SK-N-SH (cell line): ENCODE data around the gene PDILT. TPM values are rescaled to one million over a fixed set of nuclear protein-coding genes. Genes with fewer than 3 reads are reported as not detected.
"Not testable (repeated sequence)": the region's sequence is repeated elsewhere in the genome, so short reads cannot be mapped to it uniquely, and the experiment has no call there.

Source experiments
- CTCF ChIA-PET: fragments of 300-600, 350-600 bp; formaldehyde crosslinking; extraction: SDS; loops from one replicate; lab custom pipeline; 2021; lab: Yijun Ruan, JAX
- POLR2A ChIA-PET: fragments of 350-600 bp; sonication (Branson Sonifier 250); formaldehyde crosslinking; extraction: SDS; loops from one replicate; lab custom pipeline; 2020; ENCODE audit warnings: antibody characterized with exemption, inconsistent platforms; lab: Yijun Ruan, JAX
- DNase-seq: peaks from one replicate; pipeline ENCODE4 v3.0.0; 2012
- H2AFZ ChIP-seq: fragments of 200-600 bp; sonication (generic); 2 replicates; pipeline ENCODE4 v1.8.1; 2016; ENCODE audit warnings: antibody characterized with exemption, mild to moderate bottlenecking, low read depth
- H3F3A ChIP-seq: fragments of 200-600 bp; sonication (generic); replicated peaks from 2 replicates; pipeline ENCODE3; 2016; ENCODE audit warnings: antibody characterized with exemption, mild to moderate bottlenecking; ENCODE audit not compliant: insufficient read depth
- H3K27ac ChIP-seq, 2 experiments: fragments of 200-500 bp in 1 of 2; fragments of 200-600 bp in 1 of 2; sonication (Bioruptor generic) in 1 of 2; sonication (generic), shearing (Covaris generic) in 1 of 2; 2 replicates each; pipeline versions ENCODE4 v1.5.1 to v1.6.1; 2014 to 2016; ENCODE audit warnings: low read depth in 2 of 2, inconsistent platforms in 1 of 2, low read length in 1 of 2, mild to moderate bottlenecking in 1 of 2, mixed read lengths in 1 of 2
- H3K27me3 ChIP-seq: fragments of 200-600 bp; sonication (generic), shearing (Covaris generic); 2 replicates; pipeline ENCODE4 v1.6.1; 2016; ENCODE audit warnings: mixed run types; ENCODE audit not compliant: insufficient read depth
- H3K36me3 ChIP-seq, 2 experiments: fragments of 200-500 bp in 1 of 2; fragments of 200-600 bp in 1 of 2; sonication (Bioruptor generic) in 1 of 2; sonication (generic) in 1 of 2; replicated peaks in 1 of 2; 2 replicates each; pipeline versions ENCODE3 to v1.5.1; 2014 to 2016; ENCODE audit warnings: low read length in 1 of 2, mild to moderate bottlenecking in 1 of 2; ENCODE audit not compliant: insufficient read depth in 2 of 2, control insufficient read depth in 1 of 2
- H3K4me1 ChIP-seq, 2 experiments: fragments of 200-500 bp in 1 of 2; fragments of 200-600 bp in 1 of 2; sonication (Bioruptor generic) in 1 of 2; sonication (generic), shearing (Covaris generic) in 1 of 2; 2 replicates each; pipeline versions ENCODE4 v1.5.1 to v1.6.1; 2014 to 2016; ENCODE audit warnings: low read depth in 1 of 2, low read length in 1 of 2, mixed run types in 1 of 2; ENCODE audit not compliant: insufficient read depth in 2 of 2, control insufficient read depth in 1 of 2
- H3K4me2 ChIP-seq: fragments of 200-600 bp; sonication (generic), shearing (Covaris generic); 2 replicates; pipeline ENCODE4 v1.6.1; 2017; ENCODE audit warnings: mixed run types
- H3K4me3 ChIP-seq, 2 experiments: fragments of 200-500 bp in 1 of 2; fragments of 200-600 bp in 1 of 2; sonication (Bioruptor generic) in 1 of 2; sonication (generic), shearing (Covaris generic) in 1 of 2; 2 replicates each; pipeline versions ENCODE4 v1.5.1 to v1.8.1; 2014 to 2016; ENCODE audit warnings: low read depth in 2 of 2, inconsistent platforms in 1 of 2, low read length in 1 of 2, mild to moderate bottlenecking in 1 of 2, mixed read lengths in 1 of 2, moderate library complexity in 1 of 2
- H3K79me2 ChIP-seq: fragments of 200-600 bp; sonication (generic); 2 replicates; pipeline ENCODE4 v1.8.1; 2017; ENCODE audit warnings: mild to moderate bottlenecking; ENCODE audit not compliant: insufficient read depth
- H3K9ac ChIP-seq: fragments of 200-600 bp; sonication (generic); 2 replicates; pipeline ENCODE4 v1.6.1; 2017; ENCODE audit warnings: mixed run types
- H3K9me2 ChIP-seq: fragments of 200-600 bp; sonication (generic); 2 replicates; pipeline ENCODE4 v1.6.1; 2017; ENCODE audit warnings: mixed run types
- H3K9me3 ChIP-seq: fragments of 200-600 bp; sonication (generic); 2 replicates; pipeline ENCODE4 v1.6.1; 2017; ENCODE audit warnings: mixed run types, mild to moderate bottlenecking, moderate library complexity
- H4K20me1 ChIP-seq: fragments of 200-600 bp; sonication (generic); 2 replicates; pipeline ENCODE4 v1.6.1; 2017; ENCODE audit warnings: mild to moderate bottlenecking, mixed run types; ENCODE audit not compliant: insufficient read depth
- EP300 ChIP-seq, 2 experiments: IDR thresholded peaks; 2 replicates each; pipeline versions ENCODE4 v1.4.0 to v1.6.1; 2012; ENCODE audit warnings: borderline replicate concordance in 1 of 2, low read depth in 1 of 2, low read length in 1 of 2
- FOSL2 ChIP-seq: IDR thresholded peaks from 2 replicates; pipeline ENCODE4 v1.4.0; 2012; ENCODE audit warnings: low read depth, mild to moderate bottlenecking, moderate library complexity, borderline replicate concordance
- FOXJ3 ChIP-seq: sonication (generic); formaldehyde crosslinking; IDR thresholded peaks from 2 replicates; pipeline ENCODE4 v1.5.1; 2020; ENCODE audit warnings: mild to moderate bottlenecking, missing genetic modification reagents
- FOXM1 ChIP-seq: IDR thresholded peaks from 2 replicates; pipeline ENCODE4 v1.4.0; 2012; ENCODE audit warnings: low read depth, mild to moderate bottlenecking
- IRF3 ChIP-seq: fragments of 150-350 bp; IDR thresholded peaks from 2 replicates; pipeline ENCODE4 v1.6.1; 2016; ENCODE audit warnings: mild to moderate bottlenecking, low read depth, low read length
- MEF2A ChIP-seq: IDR thresholded peaks from 2 replicates; pipeline ENCODE4 v1.4.0; 2012; ENCODE audit warnings: low read depth, borderline replicate concordance
- NRF1 ChIP-seq: IDR thresholded peaks from 2 replicates; pipeline ENCODE4 v1.6.1; 2012; ENCODE audit warnings: low read depth, mild to moderate bottlenecking, low read length
- POLR2AphosphoS5 ChIP-seq: IDR thresholded peaks from 2 replicates; pipeline ENCODE4 v1.6.1; 2012; ENCODE audit warnings: low read depth, low read length
- RCOR1 ChIP-seq: fragments of 150-350 bp; IDR thresholded peaks from 2 replicates; pipeline ENCODE4 v1.6.1; 2017; ENCODE audit warnings: antibody characterized with exemption, low read length
- RXRA ChIP-seq: IDR thresholded peaks from 2 replicates; pipeline ENCODE4 v1.4.0; 2012; ENCODE audit warnings: low read depth, mild to moderate bottlenecking, borderline replicate concordance
- SIN3A ChIP-seq: IDR thresholded peaks from 2 replicates; pipeline ENCODE4 v1.6.1; 2012; ENCODE audit warnings: low read depth, mild to moderate bottlenecking, low read length, moderate library complexity, borderline replicate concordance
- SMC3 ChIP-seq: IDR thresholded peaks from 2 replicates; pipeline ENCODE4 v1.6.1; 2012; ENCODE audit warnings: low read depth, low read length, improper control_type of control experiment
- YY1 ChIP-seq: IDR thresholded peaks from 2 replicates; pipeline ENCODE4 v1.4.0; 2012; ENCODE audit warnings: low read depth, mild to moderate bottlenecking
- ZBTB33 ChIP-seq: IDR thresholded peaks from 2 replicates; pipeline ENCODE4 v1.4.0; 2012; ENCODE audit warnings: low read depth, borderline replicate concordance
- WGBS: methylation state at CpG from one replicate; pipeline ENCODE4 v1.1.6; 2017; ENCODE audit warnings: low lambda C conversion rate; 5-methylcytosine and 5-hydroxymethylcytosine counted together
- polyA plus RNA-seq, 3 experiments: library from polyadenylated mRNA; depleted of rRNA; stranded (reverse); fragments of >200 nt; gene quantifications; 2 replicates each; pipeline ENCODE4 v1.2.3, GENCODE V29; 2012
- TF ChIP-seq, protein P1 (sequence below): IDR thresholded peaks from 2 replicates; pipeline ENCODE4; 2012
- TF ChIP-seq, protein P2 (sequence below): fragments of 150-350 bp; IDR thresholded peaks from 2 replicates; pipeline ENCODE4 v1.6.1; 2017; ENCODE audit warnings: antibody characterized with exemption, low read length, low read depth, borderline replicate concordance

PDILT gene
- polyA plus RNA-seq, 1 of the 3 experiments (the other 2 are of a cell fraction): not detected

- Histone ChIP-seq H3F3A (no peaks in the 10 kb centered on the region), H3K4me1 (no peaks in the 10 kb centered on the region), H3K9ac (no peak overlapping the region), H3K79me2 (no peaks in the 10 kb centered on the region), H3K9me2 (no peaks in the 10 kb centered on the region), H3K9me3 (no peaks in the 10 kb centered on the region), H4K20me1 (no peaks in the 10 kb centered on the region), H3K27me3 (no peaks in the 10 kb centered on the region), H3K4me2 (no peak overlapping the region), H3K36me3 (no peaks in the 10 kb centered on the region), H2AFZ (no peak overlapping the region), H3K4me3 (no peak overlapping the region), H3K27ac (no peak overlapping the region)
- CTCF ChIA-PET: no interaction called here
- TF ChIP-seq FOSL2 (no peak), RCOR1 (no peak), YY1 (no peak), POLR2AphosphoS5 (no peak), IRF3 (no peak), FOXJ3 (CRISPR knock-in tag) (no peak), ZBTB33 (no peak), NRF1 (no peak), FOXM1 (no peak), SIN3A (no peak), SMC3 (no peak), RXRA (no peak), MEF2A (no peak), EP300 (IDR thresholded peaks at IDR 0.05; ENCODE audit: borderline replicate concordance in 1 of 2, low read depth in 1 of 2, low read length in 1 of 2) (no peak)
- TF ChIP-seq, protein P1, sequence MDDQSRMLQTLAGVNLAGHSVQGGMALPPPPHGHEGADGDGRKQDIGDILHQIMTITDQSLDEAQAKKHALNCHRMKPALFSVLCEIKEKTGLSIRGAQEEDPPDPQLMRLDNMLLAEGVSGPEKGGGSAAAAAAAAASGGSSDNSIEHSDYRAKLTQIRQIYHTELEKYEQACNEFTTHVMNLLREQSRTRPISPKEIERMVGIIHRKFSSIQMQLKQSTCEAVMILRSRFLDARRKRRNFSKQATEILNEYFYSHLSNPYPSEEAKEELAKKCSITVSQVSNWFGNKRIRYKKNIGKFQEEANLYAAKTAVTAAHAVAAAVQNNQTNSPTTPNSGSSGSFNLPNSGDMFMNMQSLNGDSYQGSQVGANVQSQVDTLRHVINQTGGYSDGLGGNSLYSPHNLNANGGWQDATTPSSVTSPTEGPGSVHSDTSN: no peak
- TF ChIP-seq, protein P2, sequence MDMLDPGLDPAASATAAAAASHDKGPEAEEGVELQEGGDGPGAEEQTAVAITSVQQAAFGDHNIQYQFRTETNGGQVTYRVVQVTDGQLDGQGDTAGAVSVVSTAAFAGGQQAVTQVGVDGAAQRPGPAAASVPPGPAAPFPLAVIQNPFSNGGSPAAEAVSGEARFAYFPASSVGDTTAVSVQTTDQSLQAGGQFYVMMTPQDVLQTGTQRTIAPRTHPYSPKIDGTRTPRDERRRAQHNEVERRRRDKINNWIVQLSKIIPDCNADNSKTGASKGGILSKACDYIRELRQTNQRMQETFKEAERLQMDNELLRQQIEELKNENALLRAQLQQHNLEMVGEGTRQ: no peak
- no peak for DNase-seq
- POLR2A ChIA-PET: no interaction called here
- WGBS: 5% methylated on average over 1 of the region's 1 CpG
These were observed 82.9 kb downstream of the PDILT start for GRCh38 chr16:20321671-20322070.

GRCh38 chr16:20321051-20321450 lies 83.5 kb downstream of the PDILT start:
- H3K9me3 ChIP-seq, H2AFZ ChIP-seq, H3F3A ChIP-seq, H3K9ac ChIP-seq, H3K4me3 ChIP-seq, H3K9me2 ChIP-seq, H3K36me3 ChIP-seq, POLR2A ChIA-PET, H3K27ac ChIP-seq, H3K4me1 ChIP-seq, DNase-seq, H4K20me1 ChIP-seq, CTCF ChIA-PET, H3K27me3 ChIP-seq, H3K4me2 ChIP-seq, H3K79me2 ChIP-seq: not testable (repeated sequence)
- WGBS: 31% methylated on average over 2 of the region's 2 CpGs
